ENCODE data around the gene S100A7A. TPM values are rescaled to one million over a fixed set of nuclear protein-coding genes. Genes with fewer than 3 reads are reported as not detected.

The S100A7A gene
- total and polyA plus RNA-seq, 10 of the 15 experiments (the other 5 are each of a cell fraction or from before 2014, with no cell fraction given) = not detected

- TF ChIP-seq BMI1 (IDR thresholded peaks at IDR 0.05; ENCODE audit: borderline replicate concordance) = no peak
- TF ChIP-seq KDM1A (IDR thresholded peaks at IDR 0.05; ENCODE audit: borderline replicate concordance) = no peak
- no peak for TF ChIP-seq ELK1 (IDR thresholded peaks at IDR 0.05; ENCODE audit: low read depth, low read length)
- no peak for TF ChIP-seq CUX1 (IDR thresholded peaks at IDR 0.05; ENCODE audit: insufficient replicate concordance, low read depth, low read length)
These were observed 47.8 kb upstream of the S100A7A start (continued) for GRCh38 chr1:153368495-153368894.

GRCh38 chr1:153370146-153370545 lies 46.2 kb upstream of the S100A7A start:
- no TSS peak for BruUV-seq (replicated peaks)

More at GRCh38 chr1:153370146-153370545, 46.2 kb upstream of the S100A7A start:
- ATAC-seq = no peak
- DNase-seq (ENCODE audit: low read depth, low spot score) = no peak
- H4K20me1 ChIP-seq (ENCODE audit: control insufficient read depth, insufficient read depth) = no peaks in the 10 kb centered on the region
- FAIRE-seq = no peak
- in situ Hi-C loops (cut with MboI) = no loop called here
- RAD21 ChIA-PET (ENCODE audit: unreplicated experiment) = no interaction called here
- H3K4me1 ChIP-seq (ENCODE audit: control insufficient read depth, insufficient read depth, low read length) = no peaks in the 10 kb centered on the region
- TF ChIP-seq USF2 (IDR thresholded peaks at IDR 0.05; ENCODE audit: borderline replicate concordance, low read depth, low read length) = no peak
- TF ChIP-seq WRNIP1 (IDR thresholded peaks at IDR 0.05; ENCODE audit: borderline replicate concordance, low read depth, low read length) = no peak
- WGBS (ENCODE audit: insufficient coverage, insufficient replicate concordance, low lambda C conversion rate, missing lambda C conversion rate) = 16% methylated on average over 3 of the region's 3 CpGs
- H3K27me3 ChIP-seq (replicated peaks in 1 of 2; ENCODE audit: control insufficient read depth in 2 of 2, insufficient read depth in 2 of 2, low read length in 1 of 2) = no peaks in the 10 kb centered on the region
- intact Hi-C loops (cut with micrococcal nuclease; ENCODE audit: unreplicated experiment) = no loop called here
- H3K36me3 ChIP-seq (ENCODE audit: control insufficient read depth in 2 of 2, insufficient read depth in 2 of 2, low read length in 1 of 2) = no peaks in the 10 kb centered on the region
- H3K4me2 ChIP-seq (ENCODE audit: control insufficient read depth, insufficient read depth) = no peak overlapping the region
- no peaks in the 10 kb centered on the region for H3K9me3 ChIP-seq (replicated peaks; ENCODE audit: control insufficient read depth, insufficient read depth, low read length)
- SMC1A ChIA-PET (ENCODE audit: uncharacterized antibody, unreplicated experiment) = no interaction called here
- H2AFZ ChIP-seq (ENCODE audit: control insufficient read depth, low read depth, low read length) = no peak overlapping the region
- no peak overlapping the region for H3K27ac ChIP-seq (ENCODE audit: control insufficient read depth, insufficient read depth)
- CTCF ChIA-PET = no interaction called here
- no peak overlapping the region for H3K9ac ChIP-seq (ENCODE audit: control insufficient read depth, insufficient read depth, low read length)
- no peak overlapping the region for H3K4me3 ChIP-seq
- H3K79me2 ChIP-seq (ENCODE audit: control insufficient read depth, insufficient read depth, low read length) = no peaks in the 10 kb centered on the region
- POLR2A ChIA-PET = no interaction called here

All from GM12878 (cell line).